HepG2 (cell line): ENCODE results near the gene NFS1. TPM values are rescaled to one million over a fixed set of nuclear protein-coding genes. Genes with fewer than 3 reads are reported as not detected.

Experiments used
- AHDC1 ChIP-seq: sonication (generic); formaldehyde crosslinking; IDR thresholded peaks from 2 replicates; pipeline ENCODE4 v1.5.1; 2020; ENCODE audit warnings: mild to moderate bottlenecking, missing genetic modification reagents, borderline replicate concordance
- ARNT2 ChIP-seq: sonication (generic); formaldehyde crosslinking; IDR thresholded peaks from 2 replicates; pipeline ENCODE4 v1.8.0; 2022; ENCODE audit warnings: mild to moderate bottlenecking, low read depth, missing genetic modification reagents, moderate library complexity
- ATF4 ChIP-seq, 2 experiments: fragments of 450-650 bp in 1 of 2; sonication (generic) in 1 of 2; formaldehyde crosslinking; IDR thresholded peaks; 2 replicates each; pipeline versions ENCODE4 v1.5.0 to v1.8.0; 2020 to 2022; ENCODE audit warnings: mild to moderate bottlenecking in 1 of 2, missing genetic modification reagents in 1 of 2
- MBD4 ChIP-seq: IDR thresholded peaks from 2 replicates; pipeline ENCODE4 v1.6.1; 2012; ENCODE audit warnings: low read length, inconsistent platforms, borderline replicate concordance
- MED8 ChIP-seq: sonication (generic); formaldehyde crosslinking; IDR thresholded peaks from 2 replicates; pipeline ENCODE4 v1.8.1; 2023; ENCODE audit warnings: mild to moderate bottlenecking, missing genetic modification reagents; ENCODE audit not compliant: insufficient replicate concordance
- NFYB ChIP-seq: sonication (generic); formaldehyde crosslinking; IDR thresholded peaks from 2 replicates; pipeline ENCODE4 v1.4.0; 2020; ENCODE audit warnings: missing genetic modification reagents
- PITX1 ChIP-seq: sonication (generic); formaldehyde crosslinking; IDR thresholded peaks from 2 replicates; pipeline ENCODE4 v1.5.1; 2020; ENCODE audit warnings: mild to moderate bottlenecking, missing genetic modification reagents
- POLR2AphosphoS5 ChIP-seq: IDR thresholded peaks from 2 replicates; pipeline ENCODE4 v1.6.1; 2012; ENCODE audit warnings: low read depth, low read length
- SATB2 ChIP-seq: sonication (generic); formaldehyde crosslinking; IDR thresholded peaks from 2 replicates; pipeline ENCODE4 v1.5.0; 2020; ENCODE audit warnings: missing genetic modification reagents
- ZEB1 ChIP-seq: IDR thresholded peaks from 2 replicates; pipeline ENCODE4 v1.6.1; 2012; ENCODE audit warnings: mild to moderate bottlenecking, low read depth, inconsistent platforms; ENCODE audit not compliant: insufficient replicate concordance
- ZFP62 ChIP-seq: sonication (generic); formaldehyde crosslinking; IDR thresholded peaks from 2 replicates; pipeline ENCODE4 v1.4.0; 2020; ENCODE audit warnings: missing genetic modification reagents
- ZNF160 ChIP-seq: sonication (generic); formaldehyde crosslinking; IDR thresholded peaks from 2 replicates; pipeline ENCODE4 v1.8.0; 2022; ENCODE audit warnings: mild to moderate bottlenecking, inconsistent platforms, missing genetic modification reagents
- ZNF253 ChIP-seq: sonication (generic); formaldehyde crosslinking; IDR thresholded peaks from 2 replicates; pipeline ENCODE4 v1.8.0; 2022; ENCODE audit warnings: mild to moderate bottlenecking, missing genetic modification reagents, borderline replicate concordance
- ZNF275 ChIP-seq: sonication (generic); formaldehyde crosslinking; IDR thresholded peaks from 2 replicates; pipeline ENCODE4 v1.8.0; 2022; ENCODE audit warnings: missing genetic modification reagents, mild to moderate bottlenecking, inconsistent platforms, borderline replicate concordance
- ZNF343 ChIP-seq: sonication (generic); formaldehyde crosslinking; IDR thresholded peaks from 2 replicates; pipeline ENCODE4 v1.4.0; 2020; ENCODE audit warnings: mild to moderate bottlenecking, missing genetic modification reagents
- ZNF550 ChIP-seq: sonication (generic); formaldehyde crosslinking; IDR thresholded peaks from 2 replicates; pipeline ENCODE4 v1.4.0; 2020; ENCODE audit warnings: mild to moderate bottlenecking, missing genetic modification reagents, borderline replicate concordance
- ZNF563 ChIP-seq: sonication (generic); formaldehyde crosslinking; IDR thresholded peaks from 2 replicates; pipeline ENCODE4 v1.8.0; 2022; ENCODE audit warnings: mild to moderate bottlenecking, moderate library complexity, missing genetic modification reagents
- ZNF678 ChIP-seq: sonication (generic); formaldehyde crosslinking; IDR thresholded peaks from 2 replicates; pipeline ENCODE4 v1.4.0; 2020; ENCODE audit warnings: mild to moderate bottlenecking, missing genetic modification reagents
- ZNF850 ChIP-seq: sonication (generic); formaldehyde crosslinking; conservative IDR thresholded peaks from 2 replicates; pipeline ENCODE4 v1.9.0; 2021; ENCODE audit warnings: mild to moderate bottlenecking, missing genetic modification reagents
- polyA plus RNA-seq, 8 experiments: library from polyadenylated mRNA; depleted of rRNA in 3 of 8; stranded (reverse) in 7 of 8; unstranded in 1 of 8; fragments of >200 nt; fragmentation: Illumina TruSeq in 4 of 8; extraction: Trizol in 4 of 8; gene quantifications; 2 replicates each; pipeline versions ENCODE4 v1.2.1 to v1.2.3, GENCODE V29; 2011 to 2016; ENCODE audit warnings: low read depth in 4 of 8, missing spikeins in 1 of 8, mixed read lengths in 1 of 8; ENCODE audit not compliant: insufficient read depth in 1 of 8
- total RNA-seq, 5 experiments: library from RNA; depleted of rRNA; stranded (reverse); fragments of >200 nt; fragmentation: Illumina TruSeq; extraction: Trizol; gene quantifications; 2 replicates each; pipeline ENCODE4 v1.2.3, GENCODE V29; 2016; ENCODE audit warnings: low read depth in 1 of 5

NFS1 gene
- total and polyA plus RNA-seq, 2 of the 13 experiments (the other 11 are each of a cell fraction or from before 2014, with no cell fraction given): 65.9 to 88.1 TPM

- TF ChIP-seq AHDC1 (CRISPR knock-in tag) (peak; percentile 44; the same call in 1 of the 2 replicates), ZNF343 (CRISPR knock-in tag) (0 out of 2 replicates have a peak, but pooled peaks have one; percentile 15), ARNT2 (no peak), ZNF550 (no peak), MED8 (CRISPR knock-in tag) (no peak), MBD4 (peak; percentile 57; the same call in 1 of the 2 replicates), ZFP62 (CRISPR knock-in tag) (no peak), ZNF160 (no peak), ZNF563 (no peak), NFYB (CRISPR knock-in tag) (no peak; the same call in 1 of the 2 replicates), ZNF275 (CRISPR knock-in tag) (no peak; the same call in 1 of the 2 replicates), PITX1 (CRISPR knock-in tag) (no peak; the same call in 1 of the 2 replicates), SATB2 (CRISPR knock-in tag) (peak; percentile 55; the same call in 1 of the 2 replicates), POLR2AphosphoS5 (peak; percentile 38; the same call in 1 of the 2 replicates), ZNF253 (CRISPR knock-in tag) (no peak), ZEB1 (no peak), ZNF850 (CRISPR knock-in tag) (no peak), ATF4 (CRISPR knock-in tag; IDR thresholded peaks at IDR 0.05) (peak in 1 of 2 experiments; percentile 66; a peak in 3 of 4 replicates), ZNF678 (CRISPR knock-in tag) (0 out of 2 replicates have a peak, but pooled peaks have one; percentile 14)
Measured at GRCh38 chr20:35742741-35743523, 43.8 kb upstream of the NFS1 start (continued).
